ENCODE measurements around the gene CDC42.

GRCh38 chr1:22139817-22140216 lies 87.3 kb downstream of the CDC42 start:
- no peak for TF ChIP-seq POLR2A (IDR thresholded peaks at IDR 0.05; ENCODE audit: low read depth, low read length)
- TF ChIP-seq TAF1 (IDR thresholded peaks at IDR 0.05; ENCODE audit: low read depth, low read length): no peak
- TF ChIP-seq POLR2AphosphoS5 (IDR thresholded peaks at IDR 0.05; ENCODE audit: low read depth, low read length): no peak
- no peak for TF ChIP-seq PAX5 (IDR thresholded peaks at IDR 0.05; ENCODE audit: insufficient read depth, low read length, severe bottlenecking)
- no peak for TF ChIP-seq SPI1 (IDR thresholded peaks at IDR 0.05; ENCODE audit: low read depth, low read length)
- no peak for TF ChIP-seq POU2F2 (IDR thresholded peaks at IDR 0.05; ENCODE audit: low read depth, low read length)
